Erythroblast (primary cell): ENCODE measurements around the gene LYPLAL1.

Source experiments
- DNase-seq, 2 experiments: peaks; one replicate each; lab custom pipeline; 2025; lab: John Stamatoyannopoulos, UW
- GATA1 ChIP-seq: IDR thresholded peaks from 2 replicates; pipeline ENCODE4 v1.6.1; 2011; ENCODE audit warnings: low read depth, mild to moderate bottlenecking, control low read depth, low read length, moderate library complexity
- POLR2A ChIP-seq: IDR thresholded peaks from 2 replicates; pipeline ENCODE4 v1.6.1; 2011; ENCODE audit warnings: mild to moderate bottlenecking, low read length

The LYPLAL1 gene

GRCh38 chr1:219173758-219174459, at the start of gene LYPLAL1:
Gene LYPLAL1, plus strand, starts transcription at chr1:219173878. Its CDS starts 13 bp downstream, at chr1:219173891.
- peak; percentile 96 for TF ChIP-seq POLR2A
- no peak for TF ChIP-seq GATA1
- DNase-seq = peak; percentile 93 to 95

- no peak for DNase-seq
- no peak for TF ChIP-seq POLR2A
- no peak for TF ChIP-seq GATA1
Observed at GRCh38 chr1:219124163-219124562, 49.5 kb upstream of the LYPLAL1 start.

DNA sequence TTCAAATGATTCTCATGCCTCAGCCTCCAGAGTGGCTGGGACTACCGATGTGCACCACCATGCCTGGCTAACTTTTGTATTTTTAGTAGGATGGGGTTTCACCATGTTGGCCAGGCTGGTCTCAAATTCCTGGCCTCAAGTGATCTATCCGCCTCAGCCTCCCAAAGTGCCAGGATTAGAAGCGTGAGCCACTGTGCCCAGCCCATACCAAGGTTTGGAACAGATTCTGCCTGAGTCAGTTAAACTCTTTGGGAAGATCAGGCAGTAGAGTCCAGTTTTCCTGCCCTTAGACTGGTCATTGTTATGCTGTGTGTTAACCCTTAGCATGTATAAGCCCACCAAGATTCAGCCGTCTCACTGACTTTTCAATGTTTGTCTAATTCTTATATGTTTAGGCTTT, 48.3 kb upstream of the LYPLAL1 start:
- TF ChIP-seq POLR2A (no peak), GATA1 (no peak)
- DNase-seq = no peak

DNA sequence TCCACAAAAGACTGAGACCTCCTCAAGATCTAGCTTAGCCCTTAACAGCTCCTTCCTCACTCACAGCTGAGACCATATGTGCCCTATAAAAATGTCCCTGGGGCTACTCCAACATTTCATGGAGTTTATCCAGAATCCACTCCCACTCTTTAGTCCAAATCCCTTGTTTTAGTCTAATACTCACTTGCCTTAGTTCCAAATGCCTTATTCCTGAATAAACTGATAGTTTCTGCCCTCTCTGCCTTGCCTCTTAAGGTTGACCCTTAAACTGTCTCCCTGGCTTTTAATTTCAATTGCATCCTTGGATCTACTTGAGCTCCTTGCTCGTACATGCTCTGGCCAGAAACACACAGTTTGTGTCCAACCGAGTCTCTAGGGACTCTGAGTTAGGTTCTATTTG, 47.3 kb upstream of the LYPLAL1 start:
- no peak for DNase-seq
- TF ChIP-seq GATA1 (no peak), POLR2A (no peak)

GRCh38 chr1:219128957-219129356, 44.7 kb upstream of the LYPLAL1 start:
- TF ChIP-seq GATA1 = no peak
- TF ChIP-seq POLR2A = no peak
- DNase-seq = no peak

DNA sequence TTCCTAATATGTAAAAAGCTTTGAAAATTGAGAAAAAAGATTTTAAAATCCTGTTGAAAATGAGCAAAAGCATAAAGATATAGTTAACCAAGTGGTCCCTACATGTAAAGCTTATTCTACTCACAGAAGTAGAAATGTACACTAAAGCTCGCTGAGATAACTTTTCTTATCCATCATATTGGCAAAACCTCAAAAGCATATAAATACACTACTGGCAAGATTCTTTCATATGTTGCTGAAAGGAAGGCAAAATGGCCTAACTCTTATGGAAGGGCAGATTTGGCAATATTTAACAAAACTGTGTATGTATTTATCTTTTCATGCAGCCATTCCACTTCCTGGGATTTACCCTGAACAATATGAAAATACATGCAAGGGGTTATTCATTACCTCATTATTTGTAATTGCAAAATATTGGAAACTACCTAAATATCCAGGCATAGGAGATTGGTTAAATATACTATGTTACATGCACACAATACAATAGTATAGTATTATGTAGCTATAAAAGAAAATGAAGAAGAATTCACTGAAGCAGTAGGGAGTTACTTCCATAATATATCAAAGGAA, 43.2 kb upstream of the LYPLAL1 start:
- no peak for DNase-seq

GRCh38 chr1:219132939-219133338, 40.7 kb upstream of the LYPLAL1 start:
- TF ChIP-seq GATA1 (no peak), POLR2A (no peak)
- no peak for DNase-seq

More for the DNA sequence above, 43.2 kb upstream of the LYPLAL1 start:
- TF ChIP-seq GATA1 (no peak), POLR2A (no peak)

DNA sequence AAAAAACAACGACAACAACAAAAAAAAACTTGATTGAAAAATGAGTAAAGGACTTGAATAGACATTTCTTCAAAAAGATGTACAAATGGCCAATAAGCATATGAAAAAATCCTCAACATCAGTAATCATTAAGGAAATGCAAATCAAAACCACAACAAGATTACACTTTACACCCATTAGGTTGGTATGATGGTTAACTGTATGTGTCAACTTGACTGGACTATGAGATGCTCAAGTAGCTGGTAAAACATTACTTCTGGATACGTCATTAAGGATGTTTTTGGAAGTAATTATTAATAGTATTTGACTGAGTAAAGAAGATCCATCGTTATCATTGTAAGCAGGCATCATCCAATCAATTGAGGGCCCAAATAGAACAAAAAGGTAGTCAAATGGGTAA, 34.9 kb upstream of the LYPLAL1 start:
- TF ChIP-seq GATA1 = no peak
- no peak for TF ChIP-seq POLR2A
- no peak for DNase-seq

DNA sequence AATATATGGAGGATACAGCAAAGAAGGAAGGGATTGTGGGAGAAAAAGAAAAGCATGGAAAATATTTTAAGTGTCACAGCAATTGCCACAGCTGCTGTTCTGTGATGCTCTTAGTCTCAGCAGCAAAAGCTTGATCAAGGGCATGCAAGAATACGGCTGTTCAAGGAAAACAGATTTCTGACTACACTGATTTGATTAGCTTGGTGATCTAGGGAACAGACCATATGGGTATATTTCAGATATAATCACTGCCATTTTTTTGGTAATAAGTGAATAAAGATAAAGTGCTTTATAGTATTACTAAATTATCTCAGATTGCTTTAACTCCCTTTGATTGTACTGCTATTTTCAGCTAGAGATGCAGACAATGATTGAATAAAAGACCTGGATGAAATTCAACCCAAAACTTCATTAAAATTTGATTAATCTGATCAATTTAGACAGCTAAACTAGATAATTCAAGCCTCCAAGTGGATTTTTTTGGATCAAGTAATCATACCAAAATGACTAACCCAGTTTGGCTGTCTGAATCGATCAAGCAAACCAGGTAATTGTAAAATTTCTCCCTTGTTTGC, 33.3 kb upstream of the LYPLAL1 start:
- no peak for DNase-seq
- no peak for TF ChIP-seq POLR2A
- TF ChIP-seq GATA1 = no peak

- DNase-seq = no peak
- TF ChIP-seq POLR2A = no peak
- TF ChIP-seq GATA1 = no peak
Observed at GRCh38 chr1:219143735-219144134, 29.9 kb upstream of the LYPLAL1 start.

DNA sequence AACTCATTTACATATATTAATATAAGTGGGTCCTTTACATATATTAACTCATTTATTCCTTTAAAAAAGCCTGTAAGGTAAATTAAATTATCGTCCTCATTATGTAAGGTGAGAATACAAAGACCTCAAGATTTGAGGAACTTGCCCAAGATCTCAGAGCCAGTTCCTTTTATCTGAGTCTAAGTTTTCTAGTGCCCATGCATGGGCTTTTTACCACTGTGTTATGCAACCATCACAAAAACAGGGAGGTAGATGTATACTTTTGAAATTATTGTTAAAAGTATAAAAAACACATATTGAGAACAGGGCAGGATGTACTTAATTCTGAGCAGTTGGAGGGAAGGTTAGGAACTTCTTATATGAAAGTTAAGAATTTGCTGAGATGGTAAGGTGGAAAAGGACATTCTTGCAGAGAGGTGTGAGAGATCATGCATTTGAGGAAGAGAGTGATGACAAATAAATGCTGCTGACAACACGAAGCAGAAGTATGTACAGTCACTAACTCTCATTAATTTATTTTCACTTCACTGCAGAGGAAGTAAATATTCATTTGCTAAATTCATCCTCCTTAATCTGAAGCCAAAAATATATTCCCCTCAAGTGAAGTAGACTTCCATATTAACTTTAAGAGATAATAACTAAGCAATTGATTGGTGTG, 28.9 kb upstream of the LYPLAL1 start:
- DNase-seq = no peak
- TF ChIP-seq POLR2A (no peak), GATA1 (no peak)

GRCh38 chr1:219147571-219148019, 26.1 kb upstream of the LYPLAL1 start:
- TF ChIP-seq POLR2A (no peak), GATA1 (no peak)

GRCh38 chr1:219149009-219149577, 24.6 kb upstream of the LYPLAL1 start:
- DNase-seq = no peak
- TF ChIP-seq GATA1 (no peak), POLR2A (no peak)

More at GRCh38 chr1:219147571-219148019, 26.1 kb upstream of the LYPLAL1 start:
- peak; percentile 26 to 51 for DNase-seq

DNA sequence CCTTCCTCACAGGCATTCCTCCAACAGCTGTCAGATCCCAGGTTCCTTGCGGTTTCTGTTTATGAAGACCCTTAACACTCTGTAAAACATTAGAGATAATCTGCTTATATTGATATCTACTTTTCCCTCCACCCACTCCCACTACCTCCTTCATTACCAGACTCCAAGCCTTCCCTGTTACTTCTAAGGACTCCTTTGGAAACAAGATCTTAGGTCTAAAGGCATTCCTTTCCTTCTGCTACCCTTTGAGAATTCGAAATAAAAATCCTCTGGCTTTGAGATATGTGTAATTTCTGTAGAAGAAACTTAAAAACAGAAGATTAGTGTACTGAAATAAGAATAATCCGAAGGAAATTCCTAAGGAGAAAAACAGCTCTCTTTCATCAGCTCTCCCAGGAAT, 23.7 kb upstream of the LYPLAL1 start:
- TF ChIP-seq GATA1 = no peak
- no peak for TF ChIP-seq POLR2A

More for the DNA sequence above, 23.7 kb upstream of the LYPLAL1 start:
- no peak for DNase-seq
